Stimulated activated CD8-positive, alpha-beta memory T cell treated with anti-CD3 and anti-CD28 coated beads, Interleukin-4, amount 100 ng/mL, for 4 hours (primary cell): ENCODE measurements around the gene DYNC1LI1.

ENCODE experiments used
- DNase-seq, 2 donors: peaks; one replicate each; pipeline ENCODE4 v3.0.0-alpha.2; 2020; ENCODE audit warnings: low read depth in 2 of 2, low spot score in 1 of 2

The DYNC1LI1 gene

GRCh38 chr3:32493437-32494414 lies 76.9 kb downstream of the DYNC1LI1 start:
- DNase-seq: no peak

- DNase-seq: no peak
These were observed 77.8 kb downstream of the DYNC1LI1 start for GRCh38 chr3:32492684-32493436.

GRCh38 chr3:32488474-32489008 lies 82.1 kb downstream of the DYNC1LI1 start:
- no peak for DNase-seq

GRCh38 chr3:32487781-32488473 lies 82.7 kb downstream of the DYNC1LI1 start:
- no peak for DNase-seq

- DNase-seq: no peak
These were observed 86.2 kb downstream of the DYNC1LI1 start for GRCh38 chr3:32484436-32484835.

GRCh38 chr3:32483772-32484171 lies 86.9 kb downstream of the DYNC1LI1 start:
- DNase-seq: no peak

- no peak for DNase-seq
These were observed 88.0 kb downstream of the DYNC1LI1 start for GRCh38 chr3:32482693-32483092.

- no peak for DNase-seq
These were observed 88.6 kb downstream of the DYNC1LI1 start for GRCh38 chr3:32481791-32482631.

- no peak for DNase-seq
These were observed 90.1 kb downstream of the DYNC1LI1 start for GRCh38 chr3:32480604-32481003.
